GM18502 (cell line): ENCODE data around the gene TENM3.

Experiments
- ATAC-seq: cut with Tn5 transposase; IDR thresholded peaks from one replicate; pipeline ENCODE4 v1.9.1; 2021; ENCODE audit warnings: mild to moderate bottlenecking; ENCODE audit not compliant: unreplicated experiment, poor library complexity

The TENM3 gene

DNA sequence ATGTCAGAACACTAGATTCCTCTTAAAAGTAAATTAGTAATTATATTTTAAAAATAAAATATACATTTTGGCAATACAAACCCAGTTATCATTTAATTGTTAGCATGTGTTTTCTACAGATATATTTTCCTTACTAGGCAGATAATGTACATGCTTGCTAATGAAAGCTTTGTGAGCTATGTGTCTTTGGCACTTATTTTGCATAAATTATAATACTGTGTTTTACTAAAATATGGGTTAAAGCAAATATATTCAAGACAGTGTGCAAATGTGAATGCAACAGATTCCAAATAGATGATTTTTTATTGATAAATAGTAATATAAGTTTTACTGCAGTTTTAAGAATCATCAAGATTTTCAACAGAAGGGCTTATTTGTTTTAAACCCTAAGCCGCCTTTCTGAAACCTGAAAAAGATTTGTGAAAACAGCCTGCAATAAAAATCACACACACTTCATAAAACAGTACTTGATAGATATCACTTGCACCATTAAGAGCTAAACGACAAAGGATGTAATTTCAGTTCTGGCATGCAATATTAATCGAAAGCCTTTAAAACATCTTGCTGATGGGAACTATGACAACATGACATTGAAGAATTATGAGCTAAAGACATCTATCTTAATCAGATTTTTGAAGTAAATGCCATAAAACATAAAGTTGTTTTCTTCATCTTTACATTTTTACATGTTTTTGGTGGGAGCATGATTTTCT lies 340.7 kb downstream of the TENM3 start:
- no peak for ATAC-seq

GRCh38 chr4:182585321-182585720 lies 342.1 kb downstream of the TENM3 start:
- no peak for ATAC-seq

DNA sequence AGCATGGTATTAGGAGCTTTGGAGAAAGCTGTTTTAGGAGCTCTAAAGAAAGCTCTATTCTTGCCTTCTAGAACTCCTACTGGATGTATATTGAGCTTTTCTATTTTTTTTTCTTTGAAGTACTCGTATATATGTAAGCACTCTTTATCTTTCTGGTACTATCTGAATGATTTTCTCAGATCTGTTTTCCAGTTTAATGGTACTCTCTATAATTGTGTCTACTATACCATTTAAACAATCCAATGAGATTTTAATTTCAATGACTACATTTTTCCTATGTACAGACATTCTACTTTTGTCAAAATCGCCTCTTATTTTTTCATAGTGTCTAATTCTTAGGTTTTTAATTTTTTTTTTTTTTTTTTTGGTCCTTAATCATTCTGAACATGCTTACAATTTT lies 345.9 kb downstream of the TENM3 start:
- ATAC-seq = no peak

DNA sequence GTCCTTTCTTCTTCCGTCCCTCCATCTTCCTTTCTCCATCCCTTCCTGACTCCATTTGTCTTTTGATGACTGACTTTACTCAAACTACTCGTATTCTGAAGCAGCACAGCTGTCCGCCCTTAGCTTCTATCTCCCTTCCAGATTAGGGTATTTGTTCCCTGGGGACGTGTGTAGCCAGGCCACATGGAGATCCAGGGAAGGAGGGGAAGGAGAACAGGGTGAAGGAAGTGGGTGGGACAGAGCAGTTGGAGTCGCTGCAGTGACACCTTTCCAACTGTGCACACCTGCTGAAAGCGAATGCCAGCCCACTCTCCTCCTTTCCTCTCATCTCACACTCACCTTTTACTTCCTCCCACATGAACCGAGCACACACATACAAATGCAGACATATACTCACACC lies 350.2 kb downstream of the TENM3 start:
- no peak for ATAC-seq

DNA sequence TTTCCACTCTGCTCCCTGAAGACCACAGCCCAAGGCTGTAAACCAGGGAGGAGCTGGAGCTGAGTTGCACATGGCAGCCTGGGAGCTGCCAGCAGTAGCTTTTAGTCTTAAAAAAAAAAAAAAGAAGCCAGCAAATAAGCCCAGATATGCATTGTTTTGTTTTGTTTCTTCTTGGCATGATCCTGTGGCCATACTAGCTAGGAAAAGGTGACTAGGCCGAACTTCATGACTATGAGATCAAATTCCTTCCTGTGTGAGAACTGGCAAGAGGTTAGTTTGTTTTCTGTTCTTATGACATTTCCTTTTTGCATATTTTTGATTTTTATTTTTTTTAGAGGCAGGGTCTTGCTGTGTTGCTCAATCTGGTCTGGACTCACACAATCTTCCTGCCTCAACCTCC lies 350.7 kb downstream of the TENM3 start:
- no peak for ATAC-seq

GRCh38 chr4:182600093-182600492 lies 356.9 kb downstream of the TENM3 start:
- ATAC-seq = no peak

- ATAC-seq = no peak
Measured at GRCh38 chr4:182600856-182601255, 357.7 kb downstream of the TENM3 start.

- ATAC-seq = no peak
Measured at GRCh38 chr4:182604161-182604622, 361.0 kb downstream of the TENM3 start.

- ATAC-seq = no peak
Measured at GRCh38 chr4:182604953-182605352, 361.8 kb downstream of the TENM3 start.

DNA sequence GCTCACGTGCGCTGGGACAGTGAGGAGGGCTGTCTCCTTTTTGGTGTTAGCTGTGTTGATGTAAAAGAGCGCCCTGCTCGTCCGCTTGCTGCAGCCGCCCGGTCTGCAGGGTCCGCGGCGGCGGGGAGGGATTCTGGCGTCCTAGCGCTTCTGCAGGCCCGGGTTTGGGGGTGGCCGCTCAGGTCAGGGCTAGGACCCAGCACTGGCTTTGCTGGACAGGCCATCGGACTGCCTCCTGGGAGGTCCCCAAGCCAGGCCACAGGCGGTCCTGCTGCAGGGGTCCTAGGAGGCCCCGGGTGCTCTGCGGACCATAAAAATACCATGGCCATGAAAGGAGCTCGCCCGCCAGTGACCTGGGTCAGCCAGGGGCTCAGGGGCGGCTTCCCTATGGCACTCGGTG lies 365.3 kb downstream of the TENM3 start:
- ATAC-seq = no peak

GRCh38 chr4:182616476-182616875 lies 373.3 kb downstream of the TENM3 start:
- ATAC-seq = no peak

GRCh38 chr4:182619660-182620059 lies 376.5 kb downstream of the TENM3 start:
- ATAC-seq = no peak

GRCh38 chr4:182620111-182620980 lies 377.1 kb downstream of the TENM3 start:
- ATAC-seq = no peak

- ATAC-seq = no peak
Measured at GRCh38 chr4:182624281-182624680, 381.1 kb downstream of the TENM3 start.

DNA sequence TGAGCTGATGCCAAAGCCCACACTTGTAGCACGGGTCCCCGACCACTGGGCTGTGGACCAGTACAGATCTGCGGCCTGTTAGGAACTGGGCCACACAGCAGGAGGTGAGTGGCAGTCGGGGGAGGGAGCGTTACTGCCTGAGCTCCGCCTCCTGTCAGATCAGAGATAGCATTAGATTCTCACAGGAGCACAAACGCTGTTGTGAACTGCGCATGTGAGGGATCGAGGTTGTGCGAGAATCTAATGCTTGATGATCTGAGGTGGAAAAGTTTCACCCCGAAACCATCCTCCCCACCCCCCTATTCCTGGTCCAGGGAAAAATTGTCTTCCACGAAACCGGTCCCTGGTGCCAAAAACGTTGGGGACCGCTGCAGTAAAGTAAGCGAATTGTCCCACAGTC lies 382.0 kb downstream of the TENM3 start:
- ATAC-seq = no peak

GRCh38 chr4:182627996-182628395 lies 384.8 kb downstream of the TENM3 start:
- ATAC-seq = no peak

DNA sequence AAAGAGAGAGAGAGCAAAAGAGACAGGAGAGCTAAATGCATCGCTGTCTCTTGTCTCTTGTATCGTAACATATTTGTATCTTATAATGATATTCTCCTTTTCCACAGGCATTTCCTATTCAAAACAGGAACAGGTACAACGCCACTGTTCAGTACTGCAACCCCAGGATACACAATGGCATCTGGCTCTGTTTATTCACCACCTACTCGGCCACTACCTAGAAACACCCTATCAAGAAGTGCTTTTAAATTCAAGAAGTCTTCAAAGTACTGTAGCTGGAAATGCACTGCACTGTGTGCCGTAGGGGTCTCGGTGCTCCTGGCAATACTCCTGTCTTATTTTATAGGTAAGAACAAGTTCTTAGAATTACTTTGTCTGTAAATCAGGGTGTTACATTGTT lies 385.3 kb downstream of the TENM3 start:
- no peak for ATAC-seq

DNA sequence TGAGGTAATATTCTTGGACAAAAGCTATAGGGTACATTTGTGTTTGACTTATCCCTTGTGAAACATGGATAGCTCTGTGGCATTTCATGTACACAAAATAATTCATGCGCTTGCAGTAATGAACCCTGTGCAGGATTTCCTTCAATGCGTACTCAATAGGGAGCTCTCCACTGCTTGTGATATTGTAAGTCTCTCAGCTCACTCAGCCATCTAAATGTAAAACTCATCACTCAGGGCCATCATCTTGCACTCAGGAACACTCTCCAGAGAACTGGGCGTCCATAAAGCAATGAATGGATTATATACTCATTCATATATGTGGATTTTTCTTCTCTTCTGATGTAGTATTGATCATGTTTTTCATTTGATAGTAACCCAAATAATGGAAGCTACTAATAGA lies 385.9 kb downstream of the TENM3 start:
- ATAC-seq = no peak

DNA sequence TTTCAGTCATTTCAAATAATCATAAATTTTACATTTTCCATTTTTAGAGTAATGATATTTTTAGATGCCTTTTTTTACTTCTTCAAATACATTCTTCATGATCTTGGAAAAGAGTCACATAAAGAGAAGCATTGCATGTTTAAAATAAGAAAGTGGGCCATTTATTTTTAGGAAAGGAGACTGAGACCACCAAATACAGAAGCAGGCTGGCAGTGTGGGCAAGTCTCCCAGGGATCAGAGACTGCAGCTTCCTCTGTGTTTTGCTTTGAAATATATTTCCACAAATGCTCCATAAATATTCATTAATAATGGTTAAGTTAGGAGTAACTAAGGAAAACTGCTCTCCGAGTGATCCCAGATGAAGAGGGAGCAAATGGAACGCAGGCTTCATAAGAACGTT lies 397.3 kb downstream of the TENM3 start:
- ATAC-seq = no peak

DNA sequence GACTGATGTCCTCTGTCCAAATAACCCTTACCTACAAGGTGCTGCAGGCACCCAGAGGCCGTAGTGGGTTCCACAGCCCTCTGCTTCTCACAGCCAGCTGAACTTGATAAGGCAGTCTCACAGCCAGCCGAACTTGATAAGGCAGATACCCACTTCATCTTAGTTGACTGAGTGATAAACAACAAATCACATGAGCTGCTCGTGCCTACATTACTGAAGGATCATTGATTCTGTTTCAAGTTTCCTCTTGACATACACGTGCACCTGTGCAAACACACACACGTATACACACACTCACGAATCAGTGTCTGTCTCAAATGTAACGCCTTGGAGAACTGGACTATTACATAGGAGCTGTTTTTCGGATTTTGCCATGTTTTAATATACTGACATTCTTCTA lies 397.7 kb downstream of the TENM3 start:
- ATAC-seq = no peak

DNA sequence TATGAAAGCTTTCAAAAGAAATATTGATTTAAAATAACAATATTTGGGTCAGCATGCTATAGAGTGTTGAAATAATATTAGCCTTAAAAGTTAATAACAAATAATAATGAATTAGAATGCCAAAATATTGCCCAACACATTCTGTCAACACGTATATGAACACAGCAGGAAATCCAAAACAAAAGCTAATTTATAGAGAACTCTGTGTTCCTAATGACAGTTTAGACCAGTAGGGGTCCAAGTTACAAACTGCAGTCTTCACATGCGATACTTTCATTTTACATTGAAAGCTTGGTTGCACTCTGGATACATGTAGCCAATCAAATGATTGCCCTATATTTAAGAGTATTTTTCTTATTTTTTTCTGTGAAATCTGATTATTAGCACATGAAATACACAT lies 399.6 kb downstream of the TENM3 start:
- ATAC-seq = peak; percentile 81
